ENCODE results near the gene MSL3B.

Gene MSL3B

GRCh38 chr2:233852056-233852455, 16.1 kb downstream of the MSL3B start:
- no peak for DNase-seq (ENCODE audit: low read depth)

GRCh38 chr2:233851169-233851568, 17.0 kb downstream of the MSL3B start:
- DNase-seq (ENCODE audit: low read depth) = no peak

DNA sequence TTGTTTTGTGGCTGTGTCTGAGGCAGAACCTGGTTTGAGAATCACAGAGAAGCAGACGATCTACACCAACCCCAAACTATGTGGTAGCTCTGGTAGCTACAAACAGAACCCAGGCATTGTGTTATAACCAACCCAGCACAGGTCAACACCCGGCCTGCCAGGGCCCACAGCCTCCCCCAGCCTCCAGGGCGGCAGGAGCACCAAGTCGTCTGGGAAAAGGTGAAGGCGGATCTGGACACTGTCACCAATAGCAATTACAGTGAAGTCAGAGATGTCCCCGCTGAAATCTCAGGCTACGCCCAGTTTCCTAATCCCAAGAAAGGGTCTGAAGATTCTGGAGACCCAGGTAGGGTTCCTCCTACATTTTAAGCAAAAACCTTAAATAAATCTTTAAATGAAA, 17.4 kb downstream of the MSL3B start:
- DNase-seq (ENCODE audit: low read depth) = no peak

GRCh38 chr2:233849607-233850271, 18.4 kb downstream of the MSL3B start:
- no peak for DNase-seq (ENCODE audit: low read depth)

DNA sequence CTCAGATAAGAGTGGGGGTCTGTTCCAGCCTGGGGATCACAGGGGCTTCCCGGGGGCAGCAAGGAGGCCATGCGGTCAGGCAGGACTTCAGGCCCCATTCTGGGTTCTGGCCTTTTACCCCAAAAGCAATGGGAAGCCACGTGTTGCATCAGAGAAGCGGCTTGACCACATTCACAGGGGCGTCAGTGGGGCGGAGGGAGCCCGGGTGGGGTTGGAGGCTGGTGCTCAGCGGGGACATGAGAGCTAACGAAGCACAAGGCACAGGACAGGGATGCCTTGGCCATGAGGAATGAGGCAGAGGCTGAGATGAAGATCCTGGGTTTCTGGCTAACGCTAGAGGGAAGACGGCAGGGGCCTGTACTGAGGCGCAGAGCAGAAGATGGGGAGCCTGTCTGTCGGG, 19.9 kb downstream of the MSL3B start:
- no peak for DNase-seq (ENCODE audit: low read depth)

DNA sequence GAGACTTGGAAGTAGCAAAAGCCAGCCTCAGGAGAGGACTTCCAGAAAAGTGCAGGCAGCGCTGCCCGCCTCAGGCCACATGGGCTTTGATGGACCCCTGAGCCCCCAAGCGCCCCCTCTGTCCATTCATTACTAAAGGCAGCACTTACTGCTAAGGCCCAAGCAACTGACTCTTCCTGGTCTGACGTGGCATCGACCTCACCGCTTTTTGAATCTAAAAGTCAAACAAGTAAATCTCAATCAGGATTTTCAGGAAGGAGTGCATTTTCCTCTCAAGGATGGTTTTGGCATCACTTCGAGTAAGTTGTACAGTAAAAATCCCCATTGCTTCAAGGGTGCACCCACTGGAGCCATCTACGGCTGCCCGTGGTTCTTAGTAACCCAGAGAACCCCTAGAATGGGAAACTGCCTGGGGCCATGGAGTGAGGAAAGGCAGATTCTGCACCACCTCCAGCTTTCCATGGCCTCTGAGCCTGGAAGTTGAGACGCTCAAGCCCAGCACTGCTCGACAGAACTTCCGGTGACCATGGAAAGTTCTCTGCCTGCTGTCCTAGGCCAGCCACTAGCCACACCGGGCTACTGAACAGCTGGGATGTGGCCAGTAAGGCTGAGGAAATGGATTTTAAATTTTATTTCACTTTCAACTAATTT, 20.8 kb downstream of the MSL3B start:
- DNase-seq (ENCODE audit: low read depth) = no peak

GRCh38 chr2:233846387-233847247, 21.6 kb downstream of the MSL3B start:
- no peak for DNase-seq (ENCODE audit: low read depth)

DNA sequence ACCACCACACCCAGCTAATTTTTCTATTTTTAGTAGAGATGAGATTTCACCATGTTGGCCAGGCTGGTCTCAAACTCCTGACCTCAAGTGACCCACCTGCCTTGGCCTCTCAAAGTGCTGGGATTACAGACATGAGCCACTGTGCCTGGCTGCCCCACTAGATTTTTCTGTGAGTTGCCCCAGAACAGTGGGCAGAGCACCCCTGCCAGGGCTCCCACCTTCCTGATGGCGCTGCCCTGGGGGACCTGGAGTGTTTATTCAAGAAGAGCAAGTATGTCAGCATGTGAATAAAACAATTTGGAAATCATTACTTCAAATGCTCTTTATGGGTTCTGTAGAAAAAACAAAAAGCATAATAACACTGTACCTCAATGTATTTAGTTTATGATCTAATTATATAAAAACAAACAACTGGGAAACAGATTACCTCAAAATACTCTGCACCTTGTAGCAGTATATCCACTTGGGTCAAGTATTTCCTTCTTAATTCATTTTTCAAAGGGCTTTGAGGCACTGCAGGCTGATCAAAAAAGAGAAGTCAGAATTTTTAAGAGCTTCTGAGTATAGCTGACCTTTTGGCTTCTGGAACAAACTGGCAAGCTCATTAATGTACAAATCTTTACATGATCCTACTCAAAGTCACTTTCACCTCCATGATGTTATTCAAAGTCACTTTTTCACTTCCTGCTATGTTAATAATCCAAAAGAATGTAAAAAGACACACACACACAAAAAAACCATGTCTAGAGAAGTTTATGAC, 22.7 kb downstream of the MSL3B start:
- no peak for DNase-seq (ENCODE audit: low read depth)

DNA sequence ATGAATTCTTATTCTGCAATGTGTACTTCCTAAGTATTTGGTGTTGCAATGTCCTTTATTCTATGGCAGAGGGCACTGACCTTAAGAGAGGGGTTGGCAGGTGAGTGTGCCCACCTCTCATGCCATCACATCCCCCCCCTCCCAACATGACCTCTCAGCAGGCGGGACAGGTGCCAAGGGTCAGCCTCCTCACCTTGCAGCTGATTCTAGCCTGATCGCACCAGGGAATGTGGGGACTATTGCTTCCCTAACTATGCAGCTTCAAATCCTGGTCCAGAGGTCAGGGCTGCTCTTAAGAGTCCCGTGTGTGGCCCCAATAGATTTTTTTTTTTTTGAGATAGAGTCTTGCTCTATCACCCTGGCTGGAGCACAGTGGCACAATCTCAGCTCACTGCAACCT, 23.4 kb downstream of the MSL3B start:
- no peak for DNase-seq (ENCODE audit: low read depth)

GRCh38 chr2:233844064-233844807, 23.9 kb downstream of the MSL3B start:
- DNase-seq (ENCODE audit: low read depth) = no peak

- DNase-seq (ENCODE audit: low read depth) = no peak
Observed at GRCh38 chr2:233841183-233841582, 27.0 kb downstream of the MSL3B start.

DNA sequence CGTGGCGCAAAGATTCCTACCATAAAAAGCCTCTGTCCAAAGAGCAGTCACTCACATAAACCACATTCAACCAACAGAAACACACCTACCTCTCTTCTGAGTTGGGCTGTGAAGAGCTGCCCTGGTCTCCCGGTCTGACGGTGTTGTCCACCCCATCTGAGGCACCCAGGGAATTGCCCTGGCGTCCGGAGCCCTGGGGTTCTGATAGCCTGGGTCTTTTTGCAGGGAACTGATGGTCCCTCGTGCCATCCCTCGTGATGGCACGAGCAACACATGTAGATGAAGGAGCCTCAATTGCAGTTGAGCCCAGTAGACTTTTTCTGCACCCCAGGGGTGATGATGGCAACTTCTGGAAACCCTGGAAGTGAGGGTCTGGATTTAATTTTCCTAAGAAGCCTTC, 27.7 kb downstream of the MSL3B start:
- no peak for DNase-seq (ENCODE audit: low read depth)

DNA sequence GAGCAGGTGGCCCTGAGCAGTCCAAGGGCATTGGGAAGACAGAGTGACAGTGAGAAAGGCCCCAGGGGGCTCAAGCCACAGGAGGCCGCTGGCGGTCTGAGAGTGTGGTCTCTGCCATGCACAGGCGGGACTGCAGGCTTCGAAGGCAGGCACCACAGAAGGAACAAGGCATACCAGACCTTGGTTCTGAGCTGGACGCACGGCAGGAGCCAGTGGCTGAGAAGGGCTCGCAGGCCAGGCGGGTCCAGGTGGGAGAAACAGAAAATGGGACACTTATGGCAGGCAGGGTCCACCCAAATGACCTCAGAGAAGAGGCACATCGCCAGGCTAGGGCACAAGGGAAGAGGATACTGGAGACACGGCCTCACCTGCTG, 28.8 kb downstream of the MSL3B start:
- no peak for DNase-seq (ENCODE audit: low read depth)

GRCh38 chr2:233838726-233839446, 29.3 kb downstream of the MSL3B start:
- no peak for DNase-seq (ENCODE audit: low read depth)

DNA sequence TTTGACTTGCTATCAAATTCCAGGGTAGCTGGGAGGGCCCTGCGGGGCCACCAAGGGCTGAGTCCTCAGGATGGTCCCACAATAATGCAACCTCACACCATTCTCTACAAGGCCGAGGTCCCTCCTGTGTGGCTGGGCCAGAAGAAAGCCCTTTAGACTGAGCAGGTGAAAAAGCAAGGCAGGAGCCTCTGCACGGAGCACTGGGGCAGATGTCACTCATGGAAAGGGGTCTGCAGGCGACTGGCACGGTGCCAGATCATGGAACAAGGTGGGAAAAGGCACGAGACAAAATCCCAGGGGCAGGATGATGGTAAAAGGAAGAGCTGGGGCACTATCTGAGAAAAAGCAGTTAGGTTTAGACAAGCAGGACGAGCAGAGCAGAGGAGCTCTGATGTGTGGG, 29.9 kb downstream of the MSL3B start:
- DNase-seq (ENCODE audit: low read depth) = no peak

GRCh38 chr2:233837694-233838229, 30.4 kb downstream of the MSL3B start:
- DNase-seq (ENCODE audit: low read depth) = no peak

DNA sequence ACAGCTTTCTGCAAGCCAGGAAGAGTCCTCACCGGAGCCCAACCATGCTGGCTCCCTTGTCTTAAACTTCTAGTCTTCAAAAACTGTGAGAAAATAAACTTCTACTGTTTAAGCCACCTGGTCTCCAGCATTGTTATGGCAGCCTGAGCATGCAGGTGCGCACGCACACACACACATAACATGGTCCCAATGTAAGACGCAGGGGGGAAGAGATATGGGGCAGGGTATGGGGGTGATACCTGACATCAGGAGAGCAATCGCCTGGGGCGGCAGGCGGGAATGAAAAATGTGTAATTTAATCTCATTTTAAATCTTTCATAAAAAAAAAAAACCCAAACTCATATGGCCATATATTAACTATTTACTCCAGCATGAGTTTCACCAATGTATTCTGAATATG, 31.8 kb downstream of the MSL3B start:
- no peak for DNase-seq (ENCODE audit: low read depth)

GRCh38 chr2:233835230-233836186, 32.7 kb downstream of the MSL3B start:
- no peak for DNase-seq (ENCODE audit: low read depth)

DNA sequence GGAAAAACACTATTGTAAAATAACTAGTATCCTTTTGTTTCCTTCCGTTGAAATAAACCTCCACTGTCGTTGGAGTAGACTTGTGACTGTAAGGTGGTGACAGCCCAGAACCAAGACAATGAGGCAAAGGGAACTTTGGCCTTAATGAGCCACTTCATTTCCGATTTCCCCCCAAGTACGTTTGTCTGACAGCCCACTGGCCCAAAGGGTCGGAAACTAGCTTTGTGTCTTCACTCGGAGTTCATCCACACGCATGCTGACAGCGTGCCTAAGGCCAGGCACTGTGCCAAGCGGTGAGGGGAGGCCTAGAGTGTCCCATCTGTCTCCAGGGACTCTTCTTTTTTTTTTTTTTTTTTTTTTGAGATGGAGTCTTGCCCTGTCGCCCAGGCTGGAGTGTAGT, 34.8 kb downstream of the MSL3B start:
- no peak for DNase-seq (ENCODE audit: low read depth)
